Stomach (tissue), 4 donors: ENCODE measurements around the gene H3-3A.

Experiments
- EP300 ChIP-seq: sonication (generic); formaldehyde crosslinking; IDR thresholded peaks from one replicate; pipeline ENCODE4 v1.6.1; 2017; ENCODE audit warnings: antibody characterized with exemption
- TF ChIP-seq, protein P1 (sequence below), 7 experiments: fragments of 450-650 bp in 4 of 7; fragments of 200-600 bp in 3 of 7; sonication (generic) in 3 of 7; IDR thresholded peaks; one replicate each; pipeline ENCODE4 v1.5.1; 2016 to 2019; ENCODE audit warnings: antibody characterized with exemption in 7 of 7, control low read depth in 2 of 7, mild to moderate bottlenecking in 1 of 7

DNA sequence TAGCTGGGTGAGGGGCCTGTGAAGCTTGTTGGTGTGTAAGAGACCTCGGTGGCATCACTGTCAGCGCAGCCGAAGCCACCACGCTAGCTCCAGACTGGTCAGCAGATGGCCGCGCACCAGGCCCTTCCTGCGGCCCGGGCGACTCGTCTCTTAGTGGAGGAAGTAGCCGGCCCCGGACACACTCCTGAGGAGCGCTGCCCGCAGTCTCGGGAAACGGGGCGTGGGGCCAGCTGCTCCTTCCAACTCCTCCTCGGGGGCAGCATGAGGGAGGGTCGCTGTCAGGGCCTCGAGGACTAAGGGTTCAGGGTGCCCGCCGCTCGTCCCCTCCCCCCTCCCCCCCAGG is 20.4 kb downstream of the H3-3A start:
- no peak for TF ChIP-seq EP300
- TF ChIP-seq, protein P1, sequence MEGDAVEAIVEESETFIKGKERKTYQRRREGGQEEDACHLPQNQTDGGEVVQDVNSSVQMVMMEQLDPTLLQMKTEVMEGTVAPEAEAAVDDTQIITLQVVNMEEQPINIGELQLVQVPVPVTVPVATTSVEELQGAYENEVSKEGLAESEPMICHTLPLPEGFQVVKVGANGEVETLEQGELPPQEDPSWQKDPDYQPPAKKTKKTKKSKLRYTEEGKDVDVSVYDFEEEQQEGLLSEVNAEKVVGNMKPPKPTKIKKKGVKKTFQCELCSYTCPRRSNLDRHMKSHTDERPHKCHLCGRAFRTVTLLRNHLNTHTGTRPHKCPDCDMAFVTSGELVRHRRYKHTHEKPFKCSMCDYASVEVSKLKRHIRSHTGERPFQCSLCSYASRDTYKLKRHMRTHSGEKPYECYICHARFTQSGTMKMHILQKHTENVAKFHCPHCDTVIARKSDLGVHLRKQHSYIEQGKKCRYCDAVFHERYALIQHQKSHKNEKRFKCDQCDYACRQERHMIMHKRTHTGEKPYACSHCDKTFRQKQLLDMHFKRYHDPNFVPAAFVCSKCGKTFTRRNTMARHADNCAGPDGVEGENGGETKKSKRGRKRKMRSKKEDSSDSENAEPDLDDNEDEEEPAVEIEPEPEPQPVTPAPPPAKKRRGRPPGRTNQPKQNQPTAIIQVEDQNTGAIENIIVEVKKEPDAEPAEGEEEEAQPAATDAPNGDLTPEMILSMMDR (IDR thresholded peaks at IDR 0.05) = no peak
